Stimulated activated CD4-positive, alpha-beta T cell treated with anti-CD3 and anti-CD28 coated beads, Interleukin-4, amount 100 ng/mL, for 1 hour (primary cell): ENCODE results near the gene TMEM30B.

Experiments
- DNase-seq: peaks from one replicate; pipeline ENCODE4 v3.0.0-alpha.2; 2020

TMEM30B gene

DNA sequence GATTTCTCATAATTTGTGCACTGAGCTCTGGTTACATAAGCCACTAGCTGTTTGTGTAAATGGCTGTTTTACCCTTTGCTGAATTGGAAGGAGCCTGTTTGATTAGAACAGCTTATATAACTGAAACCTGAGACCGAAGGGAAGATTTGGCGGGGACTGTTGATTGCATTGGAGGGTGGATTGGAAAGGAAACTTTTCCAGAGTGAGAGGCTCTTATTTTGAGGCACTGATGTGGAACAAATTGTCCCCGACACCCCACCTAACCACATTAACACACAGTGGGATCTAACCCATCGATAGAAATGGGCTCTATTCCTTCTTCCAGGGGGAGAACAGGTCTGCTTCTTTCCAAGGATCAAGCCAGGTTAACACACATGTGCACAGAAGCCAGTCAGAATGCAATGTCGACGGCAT lies 51.7 kb downstream of the TMEM30B start:
- DNase-seq: no peak

DNA sequence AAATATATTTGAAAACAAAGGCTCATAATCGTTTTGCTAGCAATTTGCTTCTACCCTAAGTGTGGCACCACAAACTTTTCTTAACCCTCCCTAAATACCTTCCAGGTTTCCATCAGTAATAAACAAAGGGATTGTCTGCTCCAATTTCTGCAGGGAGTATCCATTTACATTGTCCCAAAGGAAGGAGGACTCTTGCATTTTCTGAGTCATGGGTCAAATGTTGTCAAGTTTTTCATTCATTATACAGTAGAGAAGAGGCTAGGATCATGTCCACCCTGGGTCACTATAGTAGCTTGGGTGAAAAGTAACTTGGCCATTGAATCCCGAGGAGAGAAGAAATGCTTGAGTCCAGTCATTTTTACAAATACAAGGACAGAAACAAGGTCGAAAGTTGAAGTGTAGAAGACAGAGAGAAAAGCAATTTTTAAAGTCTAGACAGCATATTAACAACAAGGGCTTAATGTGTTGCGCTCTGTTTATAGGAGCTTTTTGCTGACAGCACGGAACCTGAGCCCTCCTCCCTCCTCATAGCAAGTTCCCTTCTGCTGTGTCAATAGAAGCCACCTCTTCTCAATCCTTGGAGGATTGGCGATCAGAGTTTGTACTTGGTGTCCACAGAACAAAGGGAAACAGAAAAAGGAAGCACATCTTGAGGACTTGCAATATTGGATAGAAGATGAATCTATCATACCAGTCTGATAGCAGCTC lies 53.1 kb downstream of the TMEM30B start:
- DNase-seq: no peak
